ENCODE results near the gene SRD5A1. TPM values are rescaled to one million over a fixed set of nuclear protein-coding genes. Genes with fewer than 3 reads are reported as not detected.

Gene SRD5A1
- total and polyA plus RNA-seq, 8 donors, result 3.0 to 8.2 (median 6.5) TPM

DNA sequence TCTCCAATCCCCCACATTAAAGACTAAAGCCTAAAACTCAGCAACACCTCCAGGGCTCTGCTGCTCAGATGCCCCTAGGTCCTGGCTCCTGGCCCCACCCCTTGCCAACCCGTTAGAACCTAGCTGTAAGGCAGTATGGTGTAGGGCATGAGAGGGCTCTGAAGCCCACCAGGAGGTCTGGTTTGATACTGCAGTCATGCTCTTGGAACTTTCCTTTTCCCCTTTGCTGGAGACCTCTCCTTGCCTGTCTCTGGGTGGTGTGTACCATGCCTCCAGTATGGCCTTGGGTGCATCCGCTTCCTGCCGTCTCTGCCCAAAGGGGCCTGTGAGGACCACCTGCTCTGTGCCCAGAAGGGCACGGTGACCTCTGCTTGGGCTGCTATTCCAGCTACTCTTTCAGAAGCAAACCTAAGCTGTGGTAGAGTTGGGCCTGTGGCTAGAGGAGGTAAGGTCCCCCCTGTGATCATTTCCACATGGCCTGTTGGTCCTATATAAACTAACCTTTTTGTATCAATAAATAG lies 83.4 kb downstream of the SRD5A1 start:
- intact Hi-C loops (cut with DNase I), result loop anchor here in 1 of 3 donors (10.0 kb wide), 1 partner anchor 82 kb away; the partner anchor contains the start of genes NSUN2 and SRD5A1
- no peak overlapping the region for H3K4me3 ChIP-seq
- H3K36me3 ChIP-seq, result no peaks in the 10 kb centered on the region
- no peaks in the 10 kb centered on the region for H3K27me3 ChIP-seq
- no peak for FAIRE-seq
- H3K9me3 ChIP-seq, result no peaks in the 10 kb centered on the region
- whole genome bisulfite sequencing, 2 donors, result 85 to 93% methylated on average over 4 of the region's 4 CpGs
- TF ChIP-seq, protein P1, sequence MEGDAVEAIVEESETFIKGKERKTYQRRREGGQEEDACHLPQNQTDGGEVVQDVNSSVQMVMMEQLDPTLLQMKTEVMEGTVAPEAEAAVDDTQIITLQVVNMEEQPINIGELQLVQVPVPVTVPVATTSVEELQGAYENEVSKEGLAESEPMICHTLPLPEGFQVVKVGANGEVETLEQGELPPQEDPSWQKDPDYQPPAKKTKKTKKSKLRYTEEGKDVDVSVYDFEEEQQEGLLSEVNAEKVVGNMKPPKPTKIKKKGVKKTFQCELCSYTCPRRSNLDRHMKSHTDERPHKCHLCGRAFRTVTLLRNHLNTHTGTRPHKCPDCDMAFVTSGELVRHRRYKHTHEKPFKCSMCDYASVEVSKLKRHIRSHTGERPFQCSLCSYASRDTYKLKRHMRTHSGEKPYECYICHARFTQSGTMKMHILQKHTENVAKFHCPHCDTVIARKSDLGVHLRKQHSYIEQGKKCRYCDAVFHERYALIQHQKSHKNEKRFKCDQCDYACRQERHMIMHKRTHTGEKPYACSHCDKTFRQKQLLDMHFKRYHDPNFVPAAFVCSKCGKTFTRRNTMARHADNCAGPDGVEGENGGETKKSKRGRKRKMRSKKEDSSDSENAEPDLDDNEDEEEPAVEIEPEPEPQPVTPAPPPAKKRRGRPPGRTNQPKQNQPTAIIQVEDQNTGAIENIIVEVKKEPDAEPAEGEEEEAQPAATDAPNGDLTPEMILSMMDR (IDR thresholded peaks at IDR 0.05), result no peak
- no peak for ATAC-seq
- no peak for DNase-seq
- peaks cover 14 to 28% (median 14%) of the 10 kb centered on the region in 3 donors for H3K4me1 ChIP-seq
- no peak overlapping the region for H3K27ac ChIP-seq

DNA sequence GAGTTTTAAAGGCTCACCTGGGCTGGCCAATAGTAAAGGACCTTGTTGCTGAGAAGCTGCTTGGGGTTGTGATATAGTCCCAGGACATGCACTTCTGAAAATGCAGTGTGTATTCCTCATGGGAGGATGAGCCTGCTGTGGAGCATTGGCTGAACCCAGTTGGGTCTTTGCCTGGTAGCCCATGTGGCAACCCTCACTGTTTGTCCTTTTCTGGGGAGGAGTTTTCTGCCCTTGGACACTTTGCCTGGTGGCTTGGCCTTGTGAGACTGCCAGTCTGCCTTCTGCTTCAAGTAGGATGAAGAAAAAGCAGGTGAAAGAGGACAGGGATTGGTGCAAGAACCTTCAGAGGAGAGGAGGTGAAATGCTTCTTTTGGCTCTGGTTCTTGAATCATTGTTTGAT lies 84.0 kb downstream of the SRD5A1 start:
- no peak overlapping the region for H3K4me3 ChIP-seq
- H3K27ac ChIP-seq, result no peak overlapping the region
- DNase-seq (no peak), ATAC-seq (no peak), FAIRE-seq (no peak)
- H3K36me3 ChIP-seq, result no peaks in the 10 kb centered on the region
- no peaks in the 10 kb centered on the region for H3K9me3 ChIP-seq
- TF ChIP-seq, protein P1 (IDR thresholded peaks at IDR 0.05), result no peak
- H3K27me3 ChIP-seq, result no peaks in the 10 kb centered on the region
- H3K4me1 ChIP-seq, result peaks cover 14 to 32% (median 14%) of the 10 kb centered on the region in 3 donors
- intact Hi-C loops (cut with DNase I), result loop anchor here in 1 of 3 donors (10.0 kb wide), 1 partner anchor 82 kb away; the partner anchor contains the start of genes NSUN2 and SRD5A1

DNA sequence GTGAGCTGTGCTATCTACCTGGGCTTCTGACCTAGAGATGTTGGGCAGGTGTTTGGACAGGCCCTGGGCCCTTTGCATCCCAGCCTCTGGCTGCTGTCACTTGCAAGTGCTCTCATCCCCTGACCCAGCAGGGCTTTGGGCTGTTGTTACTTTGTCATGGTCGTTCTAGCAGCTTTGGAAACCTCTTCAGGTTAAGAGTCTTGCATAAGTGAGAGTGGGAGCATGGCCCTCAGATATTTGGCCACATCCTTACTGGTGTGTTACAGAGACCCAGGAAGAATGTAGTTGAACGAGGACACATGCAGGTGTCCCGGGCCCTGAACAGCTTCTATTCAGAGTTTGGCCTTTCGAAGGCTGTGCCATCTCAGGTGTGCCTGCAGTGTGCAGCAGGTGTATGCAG lies 84.4 kb downstream of the SRD5A1 start:
- WGBS, 2 donors, result 47 to 53% methylated on average over 4 of the region's 4 CpGs
- H3K27me3 ChIP-seq, result no peaks in the 10 kb centered on the region
- DNase-seq, result no peak
- TF ChIP-seq, protein P1 (IDR thresholded peaks at IDR 0.05), result no peak
- H3K4me1 ChIP-seq, result peaks cover 14 to 37% (median 15%) of the 10 kb centered on the region in 3 donors
- no peak overlapping the region for H3K4me3 ChIP-seq
- FAIRE-seq, result no peak
- H3K27ac ChIP-seq, result no peak overlapping the region
- H3K9me3 ChIP-seq, result no peaks in the 10 kb centered on the region
- H3K36me3 ChIP-seq, result no peaks in the 10 kb centered on the region
- no peak for ATAC-seq
- intact Hi-C loops (cut with DNase I), result loop anchor here in 1 of 3 donors (10.0 kb wide), 1 partner anchor 83 kb away; the partner anchor contains the start of genes NSUN2 and SRD5A1

DNA sequence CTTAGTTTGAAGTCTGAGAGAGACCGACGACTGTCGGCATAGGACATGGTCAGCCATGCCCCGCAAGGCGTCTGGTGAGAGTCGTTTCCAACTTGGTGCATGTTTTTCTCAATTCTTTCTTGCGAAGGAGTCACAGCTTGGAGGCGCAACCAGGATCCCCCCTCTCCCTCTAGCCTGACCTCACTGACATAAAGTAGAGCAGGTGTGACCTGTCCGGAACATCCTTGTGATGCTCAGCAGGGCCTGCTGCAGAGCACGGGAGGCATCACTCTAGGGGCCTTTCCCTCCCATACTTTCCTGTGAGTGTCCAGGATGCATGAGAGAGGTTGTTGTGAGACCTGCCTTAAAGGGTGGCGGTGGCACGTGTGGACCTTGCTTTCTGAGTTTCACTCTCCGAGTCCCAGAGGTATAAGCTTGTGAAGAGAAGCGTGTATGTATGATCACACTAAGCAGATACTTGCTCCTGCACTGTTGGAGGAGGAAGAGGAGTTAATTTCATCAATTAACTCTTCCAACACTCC lies 85.0 kb downstream of the SRD5A1 start:
- 85 to 91% methylated on average over 14 of the region's 14 CpGs for WGBS, 2 donors
- FAIRE-seq, result no peak
- ATAC-seq, result no peak
- Histone ChIP-seq H3K36me3 (no peaks in the 10 kb centered on the region), H3K27me3 (no peaks in the 10 kb centered on the region), H3K4me3 (no peak overlapping the region), H3K4me1 (peaks cover 14 to 42% (median 20%) of the 10 kb centered on the region in 3 donors), H3K9me3 (no peaks in the 10 kb centered on the region), H3K27ac (no peak overlapping the region)
- intact Hi-C loops (cut with DNase I), result loop anchor here in 1 of 3 donors (10.0 kb wide), 1 partner anchor 83 kb away; the partner anchor contains the start of genes NSUN2 and SRD5A1
- TF ChIP-seq, protein P1 (IDR thresholded peaks at IDR 0.05), result no peak
- DNase-seq, result no peak

DNA sequence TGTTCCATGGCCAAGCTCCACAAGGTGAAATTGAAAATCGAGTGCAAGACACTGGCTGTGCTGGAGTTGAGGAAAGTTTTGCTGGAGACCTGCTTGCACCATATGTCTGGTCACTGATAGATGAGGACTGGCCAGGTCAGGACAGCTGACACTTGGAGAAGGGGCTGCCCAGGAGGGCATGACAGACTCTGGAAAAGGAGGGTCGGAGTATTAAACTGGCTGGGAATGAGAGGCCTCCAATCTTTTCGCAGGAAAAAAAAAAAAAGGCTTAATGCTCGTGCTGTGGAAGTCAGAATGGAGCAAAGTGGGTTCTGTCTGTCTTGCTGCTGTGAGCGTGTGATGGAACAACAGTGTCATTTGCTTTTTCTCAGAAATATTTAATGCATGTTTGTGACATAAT lies 85.5 kb downstream of the SRD5A1 start:
- Histone ChIP-seq H3K27me3 (no peaks in the 10 kb centered on the region), H3K9me3 (no peaks in the 10 kb centered on the region), H3K27ac (no peak overlapping the region), H3K4me1 (peaks cover 14 to 43% (median 23%) of the 10 kb centered on the region in 3 donors), H3K4me3 (no peak overlapping the region), H3K36me3 (no peaks in the 10 kb centered on the region)
- intact Hi-C loops (cut with DNase I), result loop anchor here in 1 of 3 donors (10.0 kb wide), 1 partner anchor 84 kb away; the partner anchor contains the start of genes NSUN2 and SRD5A1
- DNase-seq (no peak), FAIRE-seq (no peak), ATAC-seq (no peak)
- TF ChIP-seq, protein P1 (IDR thresholded peaks at IDR 0.05), result no peak
- 71 to 81% methylated on average over 5 of the region's 5 CpGs for WGBS, 2 donors

Data from pancreas (tissue), 10 donors.